ENCODE data around the gene ATP6V1B1.

ATP6V1B1 gene

GRCh38 chr2:70979180-70979488, 43.4 kb downstream of the ATP6V1B1 start:
- no peak overlapping the region for H2BK120ac ChIP-seq (ENCODE audit: low read depth, low read length)
- H3K27ac ChIP-seq (ENCODE audit: low read length, poor library complexity, severe bottlenecking), result no peak overlapping the region
- WGBS, result 23% methylated on average over 19 of the region's 19 CpGs
- no peak overlapping the region for H3K23ac ChIP-seq (ENCODE audit: low read length in 2 of 2)
- peak overlapping the region in 1 of 2 experiments; percentile 74 for H3K18ac ChIP-seq (ENCODE audit: low read depth in 1 of 2, low read length in 2 of 2)
- no peak overlapping the region for H2BK15ac ChIP-seq (ENCODE audit: low read depth, poor library complexity, severe bottlenecking)
- H3K4me1 ChIP-seq (ENCODE audit: control insufficient read depth, insufficient read depth, low read depth, low read length), result peaks cover 11% of the 10 kb centered on the region
- peaks cover 5 to 15% of the 10 kb centered on the region in 2 experiments for H3K36me3 ChIP-seq (ENCODE audit: control insufficient read depth in 1 of 2, insufficient read depth in 2 of 2, low read depth in 1 of 2, low read length in 2 of 2)
- peak overlapping the region in 1 of 2 experiments; percentile 38 for H2BK12ac ChIP-seq (ENCODE audit: low read length in 2 of 2)
- H2AK5ac ChIP-seq (ENCODE audit: low read length, severe bottlenecking), result no peak overlapping the region
- peak overlapping the region; percentile 58 to 88 for H3K4me3 ChIP-seq (ENCODE audit: insufficient read depth in 1 of 2, low read depth in 1 of 2, low read length in 2 of 2)
- peak overlapping the region; percentile 97 for H3K9ac ChIP-seq (ENCODE audit: low read length)
- H4K91ac ChIP-seq (ENCODE audit: low read length), result peak overlapping the region; percentile 65
- H2AFZ ChIP-seq (ENCODE audit: low read depth, low read length), result peak overlapping the region; percentile 66
- H4K8ac ChIP-seq (ENCODE audit: low read length), result peak overlapping the region; percentile 97
- H3K4ac ChIP-seq (ENCODE audit: low read depth in 1 of 2, low read length in 2 of 2), result no peak overlapping the region
- H3K14ac ChIP-seq (ENCODE audit: low read length in 2 of 2), result no peak overlapping the region
- DNase-seq, result peak; percentile 57
- peak overlapping the region; percentile 97 for H3K4me2 ChIP-seq (ENCODE audit: low read length, poor library complexity, severe bottlenecking)
- H3K9me3 ChIP-seq (ENCODE audit: control insufficient read depth, low read length), result no peaks in the 10 kb centered on the region
- no peak overlapping the region for H2BK5ac ChIP-seq (ENCODE audit: low read depth, low read length, poor library complexity, severe bottlenecking)
- no peaks in the 10 kb centered on the region for H3K79me1 ChIP-seq (replicated peaks; ENCODE audit: low read length, poor library complexity, severe bottlenecking)
- H3K27me3 ChIP-seq (ENCODE audit: control insufficient read depth in 1 of 2, insufficient read depth in 1 of 2, low read length in 2 of 2), result peaks cover 0 to 16% of the 10 kb centered on the region in 2 experiments

GRCh38 chr2:70979626-70980025, 43.9 kb downstream of the ATP6V1B1 start:
- Histone ChIP-seq H3K23ac (ENCODE audit: low read length in 2 of 2) (peak overlapping the region in 1 of 2 experiments; percentile 34), H3K36me3 (ENCODE audit: control insufficient read depth in 1 of 2, insufficient read depth in 2 of 2, low read depth in 1 of 2, low read length in 2 of 2) (peaks cover 5 to 20% of the 10 kb centered on the region in 2 experiments), H4K8ac (ENCODE audit: low read length) (no peak overlapping the region), H2AK5ac (ENCODE audit: low read length, severe bottlenecking) (no peak overlapping the region), H4K91ac (ENCODE audit: low read length) (no peak overlapping the region), H2AFZ (ENCODE audit: low read depth, low read length) (no peak overlapping the region), H3K27ac (ENCODE audit: low read length, poor library complexity, severe bottlenecking) (no peak overlapping the region), H3K4me3 (ENCODE audit: insufficient read depth in 1 of 2, low read depth in 1 of 2, low read length in 2 of 2) (no peak overlapping the region), H2BK15ac (ENCODE audit: low read depth, poor library complexity, severe bottlenecking) (no peak overlapping the region), H2BK12ac (ENCODE audit: low read length in 2 of 2) (peak overlapping the region in 1 of 2 experiments; percentile 25), H3K27me3 (ENCODE audit: control insufficient read depth in 1 of 2, insufficient read depth in 1 of 2, low read length in 2 of 2) (peaks cover 0 to 12% of the 10 kb centered on the region in 2 experiments), H3K4me1 (ENCODE audit: control insufficient read depth, insufficient read depth, low read depth, low read length) (peaks cover 12% of the 10 kb centered on the region), H3K4ac (ENCODE audit: low read depth in 1 of 2, low read length in 2 of 2) (no peak overlapping the region), H3K14ac (ENCODE audit: low read length in 2 of 2) (no peak overlapping the region), H3K79me1 (replicated peaks; ENCODE audit: low read length, poor library complexity, severe bottlenecking) (no peaks in the 10 kb centered on the region), H3K4me2 (ENCODE audit: low read length, poor library complexity, severe bottlenecking) (no peak overlapping the region), H2BK5ac (ENCODE audit: low read depth, low read length, poor library complexity, severe bottlenecking) (no peak overlapping the region), H3K9me3 (ENCODE audit: control insufficient read depth, low read length) (no peaks in the 10 kb centered on the region), H3K9ac (ENCODE audit: low read length) (no peak overlapping the region), H2BK120ac (ENCODE audit: low read depth, low read length) (no peak overlapping the region), H3K18ac (ENCODE audit: low read depth in 1 of 2, low read length in 2 of 2) (no peak overlapping the region)
- 90% methylated on average over 9 of the region's 9 CpGs for whole genome bisulfite sequencing
- no peak for DNase-seq

GRCh38 chr2:70981421-70981820, 45.7 kb downstream of the ATP6V1B1 start:
- no peak overlapping the region for H3K4me3 ChIP-seq (ENCODE audit: insufficient read depth in 1 of 2, low read depth in 1 of 2, low read length in 2 of 2)
- H2BK5ac ChIP-seq (ENCODE audit: low read depth, low read length, poor library complexity, severe bottlenecking), result no peak overlapping the region
- 84% methylated on average over 2 of the region's 2 CpGs for WGBS
- H3K14ac ChIP-seq (ENCODE audit: low read length in 2 of 2), result no peak overlapping the region
- H3K36me3 ChIP-seq (ENCODE audit: control insufficient read depth in 1 of 2, insufficient read depth in 2 of 2, low read depth in 1 of 2, low read length in 2 of 2), result peaks cover 16 to 36% of the 10 kb centered on the region in 2 experiments
- no peak overlapping the region for H3K4ac ChIP-seq (ENCODE audit: low read depth in 1 of 2, low read length in 2 of 2)
- H4K91ac ChIP-seq (ENCODE audit: low read length), result no peak overlapping the region
- H3K23ac ChIP-seq (ENCODE audit: low read length in 2 of 2), result no peak overlapping the region
- H3K9me3 ChIP-seq (ENCODE audit: control insufficient read depth, low read length), result no peaks in the 10 kb centered on the region
- no peak overlapping the region for H4K8ac ChIP-seq (ENCODE audit: low read length)
- H2BK120ac ChIP-seq (ENCODE audit: low read depth, low read length), result no peak overlapping the region
- no peak overlapping the region for H2AK5ac ChIP-seq (ENCODE audit: low read length, severe bottlenecking)
- no peaks in the 10 kb centered on the region for H3K27me3 ChIP-seq (ENCODE audit: control insufficient read depth in 1 of 2, insufficient read depth in 1 of 2, low read length in 2 of 2)
- peaks cover 16% of the 10 kb centered on the region for H3K4me1 ChIP-seq (ENCODE audit: control insufficient read depth, insufficient read depth, low read depth, low read length)
- H2BK12ac ChIP-seq (ENCODE audit: low read length in 2 of 2), result no peak overlapping the region
- H3K27ac ChIP-seq (ENCODE audit: low read length, poor library complexity, severe bottlenecking), result no peak overlapping the region
- no peak overlapping the region for H3K4me2 ChIP-seq (ENCODE audit: low read length, poor library complexity, severe bottlenecking)
- no peak overlapping the region for H2BK15ac ChIP-seq (ENCODE audit: low read depth, poor library complexity, severe bottlenecking)
- H3K79me1 ChIP-seq (replicated peaks; ENCODE audit: low read length, poor library complexity, severe bottlenecking), result peaks cover 2% of the 10 kb centered on the region
- no peak overlapping the region for H3K9ac ChIP-seq (ENCODE audit: low read length)
- DNase-seq, result no peak
- H2AFZ ChIP-seq (ENCODE audit: low read depth, low read length), result no peak overlapping the region
- H3K18ac ChIP-seq (ENCODE audit: low read depth in 1 of 2, low read length in 2 of 2), result no peak overlapping the region

- Histone ChIP-seq H3K23ac (ENCODE audit: low read length in 2 of 2) (no peak overlapping the region), H4K91ac (ENCODE audit: low read length) (no peak overlapping the region), H3K18ac (ENCODE audit: low read depth in 1 of 2, low read length in 2 of 2) (no peak overlapping the region), H2AK5ac (ENCODE audit: low read length, severe bottlenecking) (no peak overlapping the region), H3K4me3 (ENCODE audit: insufficient read depth in 1 of 2, low read depth in 1 of 2, low read length in 2 of 2) (no peak overlapping the region), H3K14ac (ENCODE audit: low read length in 2 of 2) (no peak overlapping the region), H2AFZ (ENCODE audit: low read depth, low read length) (no peak overlapping the region), H2BK15ac (ENCODE audit: low read depth, poor library complexity, severe bottlenecking) (no peak overlapping the region), H3K4me1 (ENCODE audit: control insufficient read depth, insufficient read depth, low read depth, low read length) (peaks cover 16% of the 10 kb centered on the region), H2BK120ac (ENCODE audit: low read depth, low read length) (no peak overlapping the region), H3K4me2 (ENCODE audit: low read length, poor library complexity, severe bottlenecking) (no peak overlapping the region), H2BK5ac (ENCODE audit: low read depth, low read length, poor library complexity, severe bottlenecking) (no peak overlapping the region), H3K36me3 (ENCODE audit: control insufficient read depth in 1 of 2, insufficient read depth in 2 of 2, low read depth in 1 of 2, low read length in 2 of 2) (peaks cover 23 to 42% of the 10 kb centered on the region in 2 experiments), H3K27me3 (ENCODE audit: control insufficient read depth in 1 of 2, insufficient read depth in 1 of 2, low read length in 2 of 2) (no peaks in the 10 kb centered on the region), H4K8ac (ENCODE audit: low read length) (no peak overlapping the region), H3K79me1 (replicated peaks; ENCODE audit: low read length, poor library complexity, severe bottlenecking) (peaks cover 5% of the 10 kb centered on the region), H2BK12ac (ENCODE audit: low read length in 2 of 2) (no peak overlapping the region), H3K9ac (ENCODE audit: low read length) (no peak overlapping the region), H3K4ac (ENCODE audit: low read depth in 1 of 2, low read length in 2 of 2) (no peak overlapping the region), H3K27ac (ENCODE audit: low read length, poor library complexity, severe bottlenecking) (no peak overlapping the region), H3K9me3 (ENCODE audit: control insufficient read depth, low read length) (no peaks in the 10 kb centered on the region)
- no peak for DNase-seq
- 88% methylated on average over 14 of the region's 14 CpGs for WGBS
Measured at GRCh38 chr2:70981866-70982810, 46.4 kb downstream of the ATP6V1B1 start.
